ENCODE data around the gene C1QB. TPM values are rescaled to one million over a fixed set of nuclear protein-coding genes. Genes with fewer than 3 reads are reported as not detected.

The C1QB gene
- total and polyA plus RNA-seq, 9 of the 15 experiments (the other 6 are each of a cell fraction or from before 2014, with no cell fraction given) = 0.55 TPM; not detected in 8

DNA sequence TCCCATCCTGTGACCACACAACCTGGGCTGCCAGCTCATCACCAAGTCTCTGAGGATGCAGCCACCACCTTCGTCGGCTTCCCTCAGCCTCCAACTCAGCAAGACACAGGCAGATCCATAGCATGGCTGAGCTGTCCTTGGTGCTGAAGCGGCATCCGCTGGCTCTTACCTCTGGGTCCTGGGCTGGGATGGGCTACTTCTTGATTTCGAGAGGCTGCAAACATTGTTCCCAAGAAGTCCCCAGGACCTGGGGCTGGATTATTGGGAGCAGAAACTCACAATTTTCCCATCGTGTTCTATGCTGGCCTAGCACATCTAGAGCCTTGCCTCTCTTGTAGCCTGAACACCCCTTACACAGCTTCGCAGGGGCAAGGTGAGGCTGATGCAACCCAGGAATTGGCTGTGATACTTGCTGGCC, 41.5 kb upstream of the C1QB start (continued):
- TF ChIP-seq, protein P1, sequence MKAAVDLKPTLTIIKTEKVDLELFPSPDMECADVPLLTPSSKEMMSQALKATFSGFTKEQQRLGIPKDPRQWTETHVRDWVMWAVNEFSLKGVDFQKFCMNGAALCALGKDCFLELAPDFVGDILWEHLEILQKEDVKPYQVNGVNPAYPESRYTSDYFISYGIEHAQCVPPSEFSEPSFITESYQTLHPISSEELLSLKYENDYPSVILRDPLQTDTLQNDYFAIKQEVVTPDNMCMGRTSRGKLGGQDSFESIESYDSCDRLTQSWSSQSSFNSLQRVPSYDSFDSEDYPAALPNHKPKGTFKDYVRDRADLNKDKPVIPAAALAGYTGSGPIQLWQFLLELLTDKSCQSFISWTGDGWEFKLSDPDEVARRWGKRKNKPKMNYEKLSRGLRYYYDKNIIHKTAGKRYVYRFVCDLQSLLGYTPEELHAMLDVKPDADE (conservative IDR thresholded peaks at IDR 0.05; ENCODE audit: control insufficient read depth, low read depth, low read length) = no peak
- TF ChIP-seq, protein P2, sequence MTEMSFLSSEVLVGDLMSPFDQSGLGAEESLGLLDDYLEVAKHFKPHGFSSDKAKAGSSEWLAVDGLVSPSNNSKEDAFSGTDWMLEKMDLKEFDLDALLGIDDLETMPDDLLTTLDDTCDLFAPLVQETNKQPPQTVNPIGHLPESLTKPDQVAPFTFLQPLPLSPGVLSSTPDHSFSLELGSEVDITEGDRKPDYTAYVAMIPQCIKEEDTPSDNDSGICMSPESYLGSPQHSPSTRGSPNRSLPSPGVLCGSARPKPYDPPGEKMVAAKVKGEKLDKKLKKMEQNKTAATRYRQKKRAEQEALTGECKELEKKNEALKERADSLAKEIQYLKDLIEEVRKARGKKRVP (CRISPR knock-in tag; IDR thresholded peaks at IDR 0.05) = no peak
- TF ChIP-seq, protein P3, sequence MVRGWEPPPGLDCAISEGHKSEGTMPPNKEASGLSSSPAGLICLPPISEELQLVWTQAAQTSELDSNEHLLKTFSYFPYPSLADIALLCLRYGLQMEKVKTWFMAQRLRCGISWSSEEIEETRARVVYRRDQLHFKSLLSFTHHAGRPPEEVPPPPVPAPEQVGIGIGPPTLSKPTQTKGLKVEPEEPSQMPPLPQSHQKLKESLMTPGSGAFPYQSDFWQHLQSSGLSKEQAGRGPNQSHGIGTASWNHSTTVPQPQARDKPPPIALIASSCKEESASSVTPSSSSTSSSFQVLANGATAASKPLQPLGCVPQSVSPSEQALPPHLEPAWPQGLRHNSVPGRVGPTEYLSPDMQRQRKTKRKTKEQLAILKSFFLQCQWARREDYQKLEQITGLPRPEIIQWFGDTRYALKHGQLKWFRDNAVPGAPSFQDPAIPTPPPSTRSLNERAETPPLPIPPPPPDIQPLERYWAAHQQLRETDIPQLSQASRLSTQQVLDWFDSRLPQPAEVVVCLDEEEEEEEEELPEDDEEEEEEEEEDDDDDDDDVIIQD (CRISPR knock-in tag; IDR thresholded peaks at IDR 0.05) = no peak
- TF ChIP-seq HCFC1 (IDR thresholded peaks at IDR 0.05; ENCODE audit: low read depth, low read length) (peak; percentile 40; the same call in 1 of the 2 replicates), XRCC3 (IDR thresholded peaks at IDR 0.05) (no peak), ZNF584 (CRISPR knock-in tag; IDR thresholded peaks at IDR 0.05; ENCODE audit: low read depth) (0 out of 2 replicates have a peak, but pooled peaks have one; percentile 54), SOX6 (IDR thresholded peaks at IDR 0.05) (no peak), MED1 (CRISPR knock-in tag; IDR thresholded peaks at IDR 0.05; ENCODE audit: borderline replicate concordance) (no peak), HDAC3 (IDR thresholded peaks at IDR 0.05; ENCODE audit: borderline replicate concordance, partially characterized antibody) (no peak), ZNF197 (CRISPR knock-in tag; IDR thresholded peaks at IDR 0.05; ENCODE audit: low read depth) (0 out of 2 replicates have a peak, but pooled peaks have one; percentile 69), HDAC2 (IDR thresholded peaks at IDR 0.05) (peak; percentile 60; the same call in 1 of the 2 replicates), ZNF354B (CRISPR knock-in tag; IDR thresholded peaks at IDR 0.05) (no peak), CXXC5 (CRISPR knock-in tag; IDR thresholded peaks at IDR 0.05) (peak; percentile 53; the same call in 1 of the 2 replicates), TRIM28 (IDR thresholded peaks at IDR 0.05) (no peak)
- TF ChIP-seq, protein P4, sequence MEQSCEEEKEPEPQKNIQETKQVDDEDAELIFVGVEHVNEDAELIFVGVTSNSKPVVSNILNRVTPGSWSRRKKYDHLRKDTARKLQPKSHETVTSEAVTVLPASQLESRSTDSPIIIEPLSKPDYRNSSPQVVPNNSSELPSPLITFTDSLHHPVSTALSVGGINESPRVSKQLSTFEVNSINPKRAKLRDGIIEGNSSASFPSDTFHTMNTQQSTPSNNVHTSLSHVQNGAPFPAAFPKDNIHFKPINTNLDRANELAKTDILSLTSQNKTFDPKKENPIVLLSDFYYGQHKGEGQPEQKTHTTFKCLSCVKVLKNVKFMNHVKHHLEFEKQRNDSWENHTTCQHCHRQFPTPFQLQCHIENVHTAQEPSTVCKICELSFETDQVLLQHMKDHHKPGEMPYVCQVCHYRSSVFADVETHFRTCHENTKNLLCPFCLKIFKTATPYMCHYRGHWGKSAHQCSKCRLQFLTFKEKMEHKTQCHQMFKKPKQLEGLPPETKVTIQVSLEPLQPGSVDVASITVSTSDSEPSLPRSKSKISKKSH (CRISPR knock-in tag; IDR thresholded peaks at IDR 0.05) = no peak
- TF ChIP-seq, protein P5, sequence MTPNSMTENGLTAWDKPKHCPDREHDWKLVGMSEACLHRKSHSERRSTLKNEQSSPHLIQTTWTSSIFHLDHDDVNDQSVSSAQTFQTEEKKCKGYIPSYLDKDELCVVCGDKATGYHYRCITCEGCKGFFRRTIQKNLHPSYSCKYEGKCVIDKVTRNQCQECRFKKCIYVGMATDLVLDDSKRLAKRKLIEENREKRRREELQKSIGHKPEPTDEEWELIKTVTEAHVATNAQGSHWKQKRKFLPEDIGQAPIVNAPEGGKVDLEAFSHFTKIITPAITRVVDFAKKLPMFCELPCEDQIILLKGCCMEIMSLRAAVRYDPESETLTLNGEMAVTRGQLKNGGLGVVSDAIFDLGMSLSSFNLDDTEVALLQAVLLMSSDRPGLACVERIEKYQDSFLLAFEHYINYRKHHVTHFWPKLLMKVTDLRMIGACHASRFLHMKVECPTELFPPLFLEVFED (CRISPR knock-in tag; conservative IDR thresholded peaks at IDR 0.05) = peak; percentile 34; the same call in 1 of the 2 replicates
- TF ChIP-seq, protein P6, sequence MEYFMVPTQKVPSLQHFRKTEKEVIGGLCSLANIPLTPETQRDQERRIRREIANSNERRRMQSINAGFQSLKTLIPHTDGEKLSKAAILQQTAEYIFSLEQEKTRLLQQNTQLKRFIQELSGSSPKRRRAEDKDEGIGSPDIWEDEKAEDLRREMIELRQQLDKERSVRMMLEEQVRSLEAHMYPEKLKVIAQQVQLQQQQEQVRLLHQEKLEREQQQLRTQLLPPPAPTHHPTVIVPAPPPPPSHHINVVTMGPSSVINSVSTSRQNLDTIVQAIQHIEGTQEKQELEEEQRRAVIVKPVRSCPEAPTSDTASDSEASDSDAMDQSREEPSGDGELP (CRISPR knock-in tag; IDR thresholded peaks at IDR 0.05; ENCODE audit: borderline replicate concordance) = peak; percentile 58; the same call in 1 of the 2 replicates

Measured in K562 (cell line).